Measurements from ENCODE around the gene GRAMD2A.

GRAMD2A gene

GRCh38 chr15:72216079-72216478 is 18.5 kb upstream of the GRAMD2A start:
- DNase-seq: no peak

GRCh38 chr15:72207558-72208085 is 10.0 kb upstream of the GRAMD2A start:
- DNase-seq: no peak

- no peak for DNase-seq
Observed at GRCh38 chr15:72206677-72207000, 9.1 kb upstream of the GRAMD2A start.

- no peak for DNase-seq
Observed at GRCh38 chr15:72205896-72206676, 8.5 kb upstream of the GRAMD2A start.

- DNase-seq: no peak
Observed at GRCh38 chr15:72205273-72205672, 7.7 kb upstream of the GRAMD2A start.

- DNase-seq: no peak
Observed at GRCh38 chr15:72203507-72203837, 5.9 kb upstream of the GRAMD2A start.

GRCh38 chr15:72202801-72203506 is 5.4 kb upstream of the GRAMD2A start:
- DNase-seq: no peak

GRCh38 chr15:72202302-72202701 is 4.7 kb upstream of the GRAMD2A start:
- DNase-seq: no peak

GRCh38 chr15:72201391-72201921 is 3.9 kb upstream of the GRAMD2A start:
- DNase-seq: no peak

- DNase-seq: no peak
Observed at GRCh38 chr15:72200395-72201237, 3.0 kb upstream of the GRAMD2A start.

- peak; percentile 63 to 68 for DNase-seq
Observed at GRCh38 chr15:72199721-72200212, 2.2 kb upstream of the GRAMD2A start.

- DNase-seq: no peak
Observed at GRCh38 chr15:72199205-72199515, 1.6 kb upstream of the GRAMD2A start.

- DNase-seq: peak; percentile 15 to 36
Observed at GRCh38 chr15:72198356-72199204, 993 bp upstream of the GRAMD2A start.

GRCh38 chr15:72197041-72197459 is 537 bp downstream of the GRAMD2A start:
- DNase-seq: no peak

- DNase-seq: no peak
Observed at GRCh38 chr15:72196409-72197040, 1.1 kb downstream of the GRAMD2A start.

GRCh38 chr15:72195101-72195511 is 2.5 kb downstream of the GRAMD2A start:
- no peak for DNase-seq

- DNase-seq: no peak
Observed at GRCh38 chr15:72193836-72194396, 3.7 kb downstream of the GRAMD2A start.

GRCh38 chr15:72192416-72192815 is 5.2 kb downstream of the GRAMD2A start:
- DNase-seq: no peak

GRCh38 chr15:72189250-72189902 is 8.2 kb downstream of the GRAMD2A start:
- no peak for DNase-seq

GRCh38 chr15:72184165-72184811 is 13.3 kb downstream of the GRAMD2A start:
- no peak for DNase-seq

Measured in SHP77 (cell line).